HL-60 (cell line): ENCODE results near the gene VPS51.

ENCODE experiments used
- DNase-seq, 2 experiments: peaks; one replicate each; pipeline ENCODE4 v3.0.0-alpha.2; 2010 to 2020; ENCODE audit warnings: low read depth in 1 of 2, low spot score in 1 of 2
- H3K27ac ChIP-seq: fragments of 250-450 bp; sonication (Bioruptor Pico); replicated peaks from 2 replicates; pipeline ENCODE4 v1.5.1; 2020; ENCODE audit warnings: mild to moderate bottlenecking, moderate library complexity
- H3K27me3 ChIP-seq: fragments of 250-450 bp; sonication (Bioruptor Pico); 2 replicates; pipeline ENCODE4 v1.5.1; 2021; ENCODE audit warnings: mild to moderate bottlenecking, moderate library complexity; ENCODE audit not compliant: insufficient read depth, poor library complexity, severe bottlenecking
- H3K4me3 ChIP-seq: replicated peaks from 2 replicates; pipeline ENCODE4 v1.5.1; 2011; ENCODE audit warnings: mild to moderate bottlenecking, control low read depth, low read length; ENCODE audit not compliant: insufficient read depth
- CTCF ChIP-seq: IDR thresholded peaks from one replicate; pipeline ENCODE4 v1.5.1; 2011; ENCODE audit warnings: low read length, control low read depth, inconsistent platforms; ENCODE audit not compliant: insufficient read depth
- GABPA ChIP-seq: IDR thresholded peaks from 2 replicates; pipeline ENCODE4 v1.6.1; 2012; ENCODE audit warnings: low read depth
- POLR2AphosphoS5 ChIP-seq: IDR thresholded peaks from 2 replicates; pipeline ENCODE4 v1.6.1; 2012; ENCODE audit warnings: low read depth
- REST ChIP-seq: IDR thresholded peaks from 2 replicates; pipeline ENCODE4 v1.6.1; 2012; ENCODE audit warnings: low read depth; ENCODE audit not compliant: insufficient replicate concordance
- SPI1 ChIP-seq: IDR thresholded peaks from 2 replicates; pipeline ENCODE4 v1.6.1; 2012; ENCODE audit warnings: low read depth, mild to moderate bottlenecking, borderline replicate concordance

VPS51 gene

GRCh38 chr11:65129649-65130441, 33.8 kb downstream of the VPS51 start:
- DNase-seq = no peak
- H3K27me3 ChIP-seq = no peaks in the 10 kb centered on the region
- H3K4me3 ChIP-seq = no peak overlapping the region
- no peak overlapping the region for H3K27ac ChIP-seq
- TF ChIP-seq CTCF (no peak), SPI1 (no peak), GABPA (no peak), POLR2AphosphoS5 (no peak), REST (no peak)

- no peak for TF ChIP-seq GABPA
- no peak for TF ChIP-seq CTCF
- no peak for TF ChIP-seq REST
- no peak for TF ChIP-seq SPI1
- no peak for TF ChIP-seq POLR2AphosphoS5
- H3K27me3 ChIP-seq = no peaks in the 10 kb centered on the region
- no peak overlapping the region for H3K4me3 ChIP-seq
- no peak for DNase-seq
- no peak overlapping the region for H3K27ac ChIP-seq
Measured at GRCh38 chr11:65130631-65131416, 34.8 kb downstream of the VPS51 start.

GRCh38 chr11:65131417-65131776, 35.4 kb downstream of the VPS51 start:
- TF ChIP-seq REST (no peak), CTCF (no peak), SPI1 (no peak), POLR2AphosphoS5 (no peak), GABPA (no peak)
- H3K27ac ChIP-seq = no peak overlapping the region
- H3K4me3 ChIP-seq = no peak overlapping the region
- no peaks in the 10 kb centered on the region for H3K27me3 ChIP-seq
- no peak for DNase-seq
